GM19324 (cell line): ENCODE measurements around the gene MRPL34.
"Not testable (repeated sequence)": the region's sequence is repeated elsewhere in the genome, so short reads cannot be mapped to it uniquely, and the experiment has no call there.

ENCODE experiments used
- ATAC-seq: cut with Tn5 transposase; IDR thresholded peaks from one replicate; pipeline ENCODE4 v1.9.1; 2021; ENCODE audit warnings: mild to moderate bottlenecking, moderate library complexity; ENCODE audit not compliant: unreplicated experiment, low FRiP score

The MRPL34 gene

DNA sequence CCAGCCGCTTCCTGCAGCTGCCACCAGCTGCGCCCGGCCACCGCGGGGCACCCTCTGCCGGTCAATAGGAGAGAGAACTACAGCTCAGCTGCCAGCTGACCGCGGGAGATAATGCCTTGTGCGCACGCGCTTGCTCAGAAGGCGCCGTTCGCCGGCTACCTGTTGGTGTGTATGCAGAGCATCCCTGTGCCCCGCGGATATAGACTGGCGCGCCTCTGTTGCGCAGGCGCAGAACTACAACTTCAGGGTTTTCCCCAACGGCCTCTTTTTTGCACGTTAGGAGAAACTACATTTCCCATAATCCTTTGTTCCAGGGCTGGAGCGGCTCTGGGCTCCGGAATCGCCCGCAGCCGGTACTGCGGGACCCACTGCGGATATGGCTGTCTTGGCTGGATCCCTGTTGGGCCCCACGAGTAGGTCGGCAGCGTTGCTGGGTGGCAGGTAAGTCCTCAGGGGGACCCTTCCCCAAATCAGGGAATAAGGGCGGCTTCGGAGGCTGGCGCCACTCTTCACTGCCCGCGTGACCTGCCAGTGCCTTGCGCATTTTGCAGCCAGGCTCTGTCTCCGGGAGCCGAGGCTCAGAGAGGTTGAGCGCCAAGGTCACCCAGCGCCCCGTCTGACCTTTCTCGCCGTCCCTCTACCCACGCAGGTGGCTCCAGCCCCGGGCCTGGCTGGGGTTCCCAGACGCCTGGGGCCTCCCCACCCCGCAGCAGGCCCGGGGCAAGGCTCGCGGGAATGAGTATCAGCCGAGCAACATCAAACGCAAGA, at the start of gene MRPL34:
Gene MRPL34, plus strand, starts transcription at position 356 of the 768 bp plus-strand sequence. Its CDS starts 21 bp downstream, at position 377.
- peak; percentile 82 for ATAC-seq

- no peak for ATAC-seq
Measured at GRCh38 chr19:17256130-17256529, 49.5 kb upstream of the MRPL34 start.

DNA sequence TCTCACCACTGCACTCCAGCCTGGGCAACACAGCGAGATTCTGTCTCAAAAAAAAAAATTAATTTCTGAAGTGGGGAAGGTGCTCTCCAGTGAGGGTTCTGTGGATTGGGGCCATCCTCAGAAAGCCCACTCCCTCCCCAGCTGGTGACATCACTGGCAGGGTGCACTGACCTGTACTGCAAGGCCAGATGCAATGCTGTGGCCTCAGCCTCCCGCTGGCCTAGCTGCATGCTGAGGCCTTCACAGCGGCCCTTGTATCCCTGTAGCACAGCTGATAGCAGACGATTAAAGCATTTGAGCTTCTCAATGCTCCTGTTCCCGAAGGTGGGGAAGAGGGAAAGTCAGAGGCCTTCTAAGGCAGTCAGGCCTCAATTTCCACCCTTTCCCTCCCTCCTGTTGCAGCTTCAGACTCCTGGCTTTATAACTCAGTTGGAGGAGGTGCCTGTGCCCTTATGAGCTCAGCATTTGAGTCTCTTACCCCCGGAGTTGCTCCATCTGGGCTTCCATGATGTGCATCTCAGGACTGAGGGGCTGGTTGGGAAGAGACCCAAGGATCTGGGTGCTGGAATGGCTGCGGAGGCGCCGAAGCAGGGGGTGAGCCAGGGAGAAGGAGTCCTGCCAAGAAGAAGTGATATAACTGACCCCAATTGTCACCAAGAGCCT, 46.4 kb upstream of the MRPL34 start:
- ATAC-seq: no peak

GRCh38 chr19:17259934-17260333, 45.7 kb upstream of the MRPL34 start:
- no peak for ATAC-seq

DNA sequence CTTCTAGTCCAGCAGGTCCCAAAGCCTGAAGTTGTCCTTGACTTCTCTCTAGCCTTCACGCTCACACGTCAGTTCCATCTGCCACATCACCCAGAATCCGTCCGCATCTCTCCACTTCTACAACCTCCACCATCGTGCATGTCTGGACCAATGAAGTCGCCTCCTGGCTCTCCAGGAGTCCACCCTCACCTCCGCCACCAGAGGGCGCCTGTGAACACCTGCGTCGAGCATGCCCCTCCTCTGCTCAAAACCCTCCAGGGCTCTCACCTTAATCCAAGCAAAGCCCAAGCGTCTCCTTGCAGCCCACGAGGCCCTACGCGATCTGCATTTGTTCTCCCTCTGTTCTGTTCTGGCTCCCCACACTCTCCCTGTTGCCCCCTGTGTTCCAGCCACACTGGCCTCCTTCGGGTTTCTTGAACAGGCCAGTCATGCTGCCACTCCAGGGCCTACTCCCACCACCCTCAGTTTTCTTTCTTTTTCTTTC, 44.8 kb upstream of the MRPL34 start:
- ATAC-seq: peak; percentile 77

GRCh38 chr19:17262557-17262956, 43.1 kb upstream of the MRPL34 start:
- ATAC-seq: no peak

- no peak for ATAC-seq
Measured at GRCh38 chr19:17263712-17264640, 41.7 kb upstream of the MRPL34 start.

GRCh38 chr19:17264641-17264979, 41.1 kb upstream of the MRPL34 start, which contains the start of gene USHBP1:
Gene USHBP1 (minus strand): TSS chr19:17264745. CDS start chr19:17264299, 446 bp downstream.
- no peak for ATAC-seq

- no peak for ATAC-seq
Measured at GRCh38 chr19:17266026-17266425, 39.6 kb upstream of the MRPL34 start.

DNA sequence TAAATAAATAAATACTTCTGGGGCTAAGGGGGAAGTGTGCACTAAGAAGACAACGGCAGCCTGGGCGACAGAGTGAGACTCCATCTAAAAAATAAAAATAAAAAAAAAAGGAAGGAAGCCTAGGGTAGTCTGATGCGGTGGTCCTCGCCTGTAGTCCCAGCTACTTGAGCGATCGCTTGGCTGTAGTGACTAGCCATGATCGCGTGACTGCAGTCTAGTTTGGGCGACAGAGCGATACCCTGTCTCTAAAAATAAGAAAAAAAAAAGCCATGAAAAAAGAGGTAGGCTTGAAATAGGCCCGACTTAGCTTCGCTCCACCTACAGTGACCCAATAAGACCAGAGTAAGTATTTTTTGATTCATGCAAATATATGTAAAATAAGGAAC, 39.1 kb upstream of the MRPL34 start:
- no peak for ATAC-seq

GRCh38 chr19:17266975-17267788, 38.5 kb upstream of the MRPL34 start, which contains the start of gene BABAM1:
Gene BABAM1 (plus strand): TSS chr19:17267443. CDS start chr19:17268807, 1,364 bp downstream.
- ATAC-seq: peak; percentile 92

- no peak for ATAC-seq
Measured at GRCh38 chr19:17268754-17269153, 36.9 kb upstream of the MRPL34 start.

DNA sequence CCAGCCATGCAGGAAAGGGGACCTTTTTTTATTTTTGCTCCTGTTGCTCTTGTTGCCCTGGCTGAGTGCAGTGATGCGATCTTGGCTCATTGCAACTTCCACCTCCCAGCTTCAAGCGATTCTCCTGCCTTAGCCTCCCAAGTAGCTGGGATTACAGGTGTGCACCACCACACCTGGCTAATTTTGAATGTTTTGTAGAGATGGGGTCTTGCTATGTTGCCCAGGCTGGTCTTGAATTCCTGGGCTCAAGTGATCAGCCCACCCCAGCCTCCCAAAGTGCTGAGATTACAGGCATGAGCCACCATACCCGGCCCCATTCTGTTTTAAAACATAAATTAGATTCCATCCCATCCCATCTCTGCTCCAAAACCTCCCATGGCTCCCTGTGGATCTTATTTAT, 30.8 kb upstream of the MRPL34 start:
- ATAC-seq: not testable (repeated sequence)

DNA sequence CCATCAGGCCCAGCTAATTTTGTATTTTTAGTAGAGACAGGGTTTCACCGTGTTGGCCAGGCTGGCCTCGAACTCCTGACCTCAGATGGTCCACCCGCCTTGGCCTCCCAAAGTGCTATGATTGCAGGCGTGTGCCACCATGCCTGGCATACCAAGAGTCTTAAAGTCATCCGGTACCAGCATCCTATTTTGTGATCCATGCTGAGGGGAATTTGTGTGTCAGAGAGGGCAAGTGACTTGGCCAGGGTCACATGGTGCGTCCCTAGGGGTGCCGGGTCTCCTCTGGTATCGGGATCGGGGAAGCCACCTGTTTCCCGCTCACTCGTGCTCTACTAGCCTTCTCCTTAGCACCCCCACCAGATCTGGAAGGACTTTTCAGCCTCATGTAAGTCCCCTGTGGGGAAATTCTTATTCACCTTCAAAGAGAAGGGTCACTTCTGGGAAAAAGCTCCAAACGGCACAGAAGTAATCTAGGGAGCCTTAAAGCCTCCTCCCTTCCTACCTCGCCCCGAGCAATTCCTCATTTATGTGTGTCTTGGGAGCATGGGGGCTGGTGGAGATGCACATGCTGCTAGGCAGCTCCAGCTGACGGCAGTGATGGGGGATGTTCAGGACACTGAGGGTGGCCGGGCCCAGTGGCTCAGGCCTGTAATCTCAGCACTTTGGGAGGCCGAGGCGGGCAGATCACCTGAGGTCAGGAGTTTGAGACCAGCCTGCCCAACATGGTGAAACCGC, 30.1 kb upstream of the MRPL34 start:
- ATAC-seq: no peak

- no peak for ATAC-seq
Measured at GRCh38 chr19:17279436-17279835, 26.2 kb upstream of the MRPL34 start.

DNA sequence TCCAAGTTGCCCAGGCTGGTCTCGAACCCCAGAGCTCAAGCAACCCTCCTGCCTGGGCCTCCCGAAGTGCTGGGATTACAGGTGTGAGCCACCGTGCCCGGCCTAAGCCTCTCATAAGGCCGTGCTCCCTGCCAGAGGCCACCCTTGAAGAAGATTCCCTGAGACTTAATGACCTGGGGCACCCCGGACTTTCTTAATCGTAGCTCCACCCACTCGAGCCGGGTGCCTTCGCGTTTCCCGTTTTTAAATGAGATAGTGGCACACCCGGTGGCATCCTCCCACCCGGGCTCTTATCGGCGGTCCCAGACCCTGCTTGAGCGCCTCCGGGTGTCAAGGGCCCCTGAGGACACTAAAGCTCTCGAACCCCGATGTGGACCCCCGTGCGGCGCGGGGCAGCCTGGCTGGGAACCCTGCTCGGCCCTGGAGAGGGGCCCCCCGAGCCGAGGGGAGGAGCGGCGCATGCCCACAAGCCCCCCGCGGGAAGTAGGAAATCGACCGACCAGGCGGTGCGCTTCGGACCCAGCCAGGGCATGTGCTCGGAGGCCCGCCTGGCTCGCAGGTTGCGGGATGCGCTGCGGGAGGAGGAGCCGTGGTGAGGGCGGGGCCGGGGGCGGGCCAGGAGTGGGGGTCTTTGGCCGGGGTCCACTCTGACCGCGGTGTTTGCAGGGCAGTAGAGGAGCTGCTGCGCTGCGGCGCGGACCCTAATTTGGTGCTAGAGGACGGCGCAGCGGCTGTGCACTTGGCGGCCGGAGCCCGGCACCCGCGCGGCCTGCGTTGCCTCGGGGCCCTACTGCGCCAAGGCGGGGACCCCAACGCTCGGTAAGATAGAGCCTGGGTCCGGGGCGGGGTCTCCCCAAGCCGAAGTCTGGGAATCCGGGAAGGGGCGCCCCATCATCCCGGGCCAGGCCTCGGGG, 24.0 kb upstream of the MRPL34 start, which contains the start of gene ANKLE1:
Gene ANKLE1, plus strand, starts transcription at position 511 of the 914 bp plus-strand sequence. Its CDS starts 20 bp downstream, at position 531.
- peak; percentile 49 for ATAC-seq

DNA sequence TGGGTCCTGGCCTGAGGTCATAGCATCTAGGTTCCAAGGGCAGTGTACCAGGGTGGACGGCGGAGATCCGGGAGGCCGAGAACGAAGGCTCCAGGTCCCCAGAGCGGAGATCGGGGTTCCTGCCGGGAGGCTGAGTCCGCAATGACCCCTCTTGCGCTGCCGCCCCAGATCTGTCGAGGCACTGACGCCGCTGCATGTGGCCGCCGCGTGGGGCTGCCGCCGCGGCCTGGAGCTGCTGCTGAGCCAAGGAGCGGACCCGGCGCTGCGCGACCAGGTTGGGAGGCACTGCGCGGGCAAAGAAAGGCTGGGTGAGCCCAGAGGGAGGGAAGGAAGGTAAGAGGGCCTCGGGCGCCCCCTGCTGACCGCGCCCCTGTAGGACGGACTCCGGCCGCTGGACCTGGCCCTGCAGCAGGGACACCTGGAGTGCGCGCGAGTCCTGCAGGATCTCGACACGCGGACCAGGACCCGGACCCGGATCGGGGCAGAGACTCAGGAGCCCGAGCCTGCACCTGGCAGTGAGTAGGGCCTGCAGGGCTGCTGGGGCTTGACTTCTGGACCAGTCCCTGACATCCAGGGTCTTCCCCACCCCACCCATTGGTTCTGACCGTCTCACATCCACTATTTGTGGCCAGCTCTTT, 23.1 kb upstream of the MRPL34 start:
- ATAC-seq: peak; percentile 61
